Activated T-cell treated with anti-CD3 and anti-CD28 coated beads, Interleukin-2, amount 50 U/mL, for 48 hours (primary cell): ENCODE data around the gene GJB3.
"Not testable (repeated sequence)": the region's sequence is repeated elsewhere in the genome, so short reads cannot be mapped to it uniquely, and the experiment has no call there.

Experiments
- DNase-seq, 2 experiments: peaks; one replicate each; pipeline ENCODE4 v3.0.0-alpha.2; 2020

The GJB3 gene

GRCh38 chr1:34761176-34761761 is 19.7 kb upstream of the GJB3 start:
- no peak for DNase-seq

GRCh38 chr1:34761776-34762307 is 19.2 kb upstream of the GJB3 start:
- no peak for DNase-seq

GRCh38 chr1:34762474-34763141 is 18.4 kb upstream of the GJB3 start:
- no peak for DNase-seq

GRCh38 chr1:34763142-34763781 is 17.8 kb upstream of the GJB3 start:
- no peak for DNase-seq

- no peak for DNase-seq
Measured at GRCh38 chr1:34768856-34769255, 12.2 kb upstream of the GJB3 start.

- no peak for DNase-seq
Measured at GRCh38 chr1:34770891-34771504, 10.0 kb upstream of the GJB3 start.

- no peak for DNase-seq
Measured at GRCh38 chr1:34771573-34772371, 9.2 kb upstream of the GJB3 start.

GRCh38 chr1:34773114-34773513 is 7.9 kb upstream of the GJB3 start:
- DNase-seq = not testable (repeated sequence)

- DNase-seq = no peak
Measured at GRCh38 chr1:34774957-34775356, 6.1 kb upstream of the GJB3 start.

GRCh38 chr1:34776911-34777310 is 4.1 kb upstream of the GJB3 start:
- no peak for DNase-seq

- no peak for DNase-seq
Measured at GRCh38 chr1:34777519-34778321, 3.3 kb upstream of the GJB3 start.

GRCh38 chr1:34778381-34778780 is 2.6 kb upstream of the GJB3 start:
- no peak for DNase-seq

GRCh38 chr1:34779005-34779404 is 2.0 kb upstream of the GJB3 start:
- no peak for DNase-seq

GRCh38 chr1:34779526-34779925 is 1.5 kb upstream of the GJB3 start:
- no peak for DNase-seq

- DNase-seq = no peak
Measured at GRCh38 chr1:34779962-34780361, 1.1 kb upstream of the GJB3 start.

GRCh38 chr1:34780528-34780927 is 486 bp upstream of the GJB3 start:
- no peak for DNase-seq

- no peak for DNase-seq
Measured at GRCh38 chr1:34781844-34782391, 904 bp downstream of the GJB3 start.

- DNase-seq = no peak
Measured at GRCh38 chr1:34784751-34785221, 3.8 kb downstream of the GJB3 start.

GRCh38 chr1:34785231-34785874 is 4.3 kb downstream of the GJB3 start:
- no peak for DNase-seq

GRCh38 chr1:34785875-34786470 is 5.0 kb downstream of the GJB3 start:
- DNase-seq = no peak
